GM23248 (cell line): ENCODE data around the gene TRAM2.

ENCODE experiments used
- EZH2 ChIP-seq: fragments of 200-600 bp; sonication (generic); IDR thresholded peaks from 2 replicates; pipeline ENCODE4 v1.6.1; 2018; ENCODE audit warnings: antibody characterized with exemption, mild to moderate bottlenecking; ENCODE audit not compliant: insufficient read depth, poor library complexity, severe bottlenecking
- EZH2phosphoT487 ChIP-seq: fragments of 200-600 bp; sonication (generic); IDR thresholded peaks from 2 replicates; pipeline ENCODE4 v1.6.1; 2018; ENCODE audit warnings: antibody characterized with exemption, moderate library complexity, mild to moderate bottlenecking, low read depth; ENCODE audit not compliant: insufficient read depth

DNA sequence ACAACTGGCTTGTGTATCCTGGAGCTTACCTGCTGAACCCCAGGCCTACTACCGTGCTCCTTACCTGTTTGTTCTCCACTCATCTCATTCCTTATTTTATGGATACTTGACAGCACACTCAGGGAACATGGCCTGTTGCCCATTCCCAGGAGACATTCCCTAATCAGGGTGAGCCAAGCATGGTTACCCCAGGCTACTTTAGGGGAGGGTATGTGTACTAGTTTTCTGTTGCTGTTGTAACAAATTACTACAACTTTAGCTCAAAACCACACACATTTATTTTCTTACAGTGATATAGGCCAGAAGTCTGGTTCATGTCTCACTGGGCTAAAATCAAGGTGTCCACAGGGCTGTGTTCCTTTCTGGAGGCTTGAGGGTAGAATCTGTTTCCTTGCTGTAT is 15.0 kb upstream of the TRAM2 start:
- TF ChIP-seq EZH2phosphoT487: no peak
- no peak for TF ChIP-seq EZH2
